Measurements from ENCODE around the gene GPSM1. TPM values are rescaled to one million over a fixed set of nuclear protein-coding genes. Genes with fewer than 3 reads are reported as not detected.

The GPSM1 gene
- total and polyA plus RNA-seq, 2 experiments from 2014 or later: 25.5 to 30.0 TPM

GRCh38 chr9:136391737-136392537 is 64.6 kb downstream of the GPSM1 start:
- Histone ChIP-seq H3K4me2 (no peak overlapping the region), H4K20me1 (ENCODE audit: insufficient read depth, poor library complexity, severe bottlenecking) (no peaks in the 10 kb centered on the region), H2AFZ (no peak overlapping the region), H3K9me3 (ENCODE audit: low read depth) (no peaks in the 10 kb centered on the region), H3K79me2 (no peaks in the 10 kb centered on the region), H3K36me3 (replicated peaks; ENCODE audit: insufficient read depth, low read depth) (no peaks in the 10 kb centered on the region), H3K27ac (no peak overlapping the region), H3K4me3 (no peak overlapping the region), H3K9me2 (replicated peaks; ENCODE audit: insufficient read depth) (no peaks in the 10 kb centered on the region), H3K27me3 (no peaks in the 10 kb centered on the region), H3K4me1 (ENCODE audit: insufficient read depth) (no peaks in the 10 kb centered on the region)
- 97% methylated on average over 28 of the region's 28 CpGs for WGBS (ENCODE audit: low lambda C conversion rate, missing lambda C conversion rate)
- no peak for TF ChIP-seq EZH2phosphoT487 (IDR thresholded peaks at IDR 0.05; ENCODE audit: low read depth, severe bottlenecking, unreplicated experiment)
- no peak for TF ChIP-seq EZH2 (IDR thresholded peaks at IDR 0.05; ENCODE audit: borderline replicate concordance)
- TF ChIP-seq CTCF (IDR thresholded peaks at IDR 0.05; ENCODE audit: poor library complexity): no peak
- DNase-seq (ENCODE audit: low spot score): no peak

- Histone ChIP-seq H3K9me2 (replicated peaks; ENCODE audit: insufficient read depth) (no peaks in the 10 kb centered on the region), H3K4me1 (ENCODE audit: insufficient read depth) (no peaks in the 10 kb centered on the region), H3K4me3 (no peak overlapping the region), H3K27me3 (no peaks in the 10 kb centered on the region), H3K4me2 (no peak overlapping the region), H3K79me2 (peaks cover 5% of the 10 kb centered on the region), H2AFZ (no peak overlapping the region), H3K27ac (no peak overlapping the region), H4K20me1 (ENCODE audit: insufficient read depth, poor library complexity, severe bottlenecking) (no peaks in the 10 kb centered on the region), H3K9me3 (ENCODE audit: low read depth) (no peaks in the 10 kb centered on the region), H3K36me3 (replicated peaks; ENCODE audit: insufficient read depth, low read depth) (no peaks in the 10 kb centered on the region)
- 98% methylated on average over 21 of the region's 21 CpGs for WGBS (ENCODE audit: low lambda C conversion rate, missing lambda C conversion rate)
- TF ChIP-seq EZH2phosphoT487 (IDR thresholded peaks at IDR 0.05; ENCODE audit: low read depth, severe bottlenecking, unreplicated experiment) (no peak), EZH2 (IDR thresholded peaks at IDR 0.05; ENCODE audit: borderline replicate concordance) (no peak), CTCF (IDR thresholded peaks at IDR 0.05; ENCODE audit: poor library complexity) (no peak)
- DNase-seq (ENCODE audit: low spot score): no peak
Measured at GRCh38 chr9:136392538-136393449, 65.5 kb downstream of the GPSM1 start.

- Histone ChIP-seq H3K36me3 (replicated peaks; ENCODE audit: insufficient read depth, low read depth) (no peaks in the 10 kb centered on the region), H3K27me3 (no peaks in the 10 kb centered on the region), H3K9me3 (ENCODE audit: low read depth) (no peaks in the 10 kb centered on the region), H3K27ac (no peak overlapping the region), H3K79me2 (peaks cover 13% of the 10 kb centered on the region), H2AFZ (no peak overlapping the region), H3K4me2 (no peak overlapping the region), H4K20me1 (ENCODE audit: insufficient read depth, poor library complexity, severe bottlenecking) (no peaks in the 10 kb centered on the region), H3K4me1 (ENCODE audit: insufficient read depth) (peaks cover 2% of the 10 kb centered on the region), H3K4me3 (no peak overlapping the region), H3K9me2 (replicated peaks; ENCODE audit: insufficient read depth) (no peaks in the 10 kb centered on the region)
- TF ChIP-seq EZH2phosphoT487 (IDR thresholded peaks at IDR 0.05; ENCODE audit: low read depth, severe bottlenecking, unreplicated experiment) (no peak), EZH2 (IDR thresholded peaks at IDR 0.05; ENCODE audit: borderline replicate concordance) (no peak), CTCF (IDR thresholded peaks at IDR 0.05; ENCODE audit: poor library complexity) (no peak)
- WGBS (ENCODE audit: low lambda C conversion rate, missing lambda C conversion rate): 97% methylated on average over 17 of the region's 17 CpGs
- no peak for DNase-seq (ENCODE audit: low spot score)
Measured at GRCh38 chr9:136393531-136393930, 66.2 kb downstream of the GPSM1 start.
